Fibroblast of mammary gland (primary cell): ENCODE data around the gene PLEKHJ1.

Experiments used
- DNase-seq: peaks from one replicate; pipeline ENCODE4 v3.0.0-alpha.2; 2010; ENCODE audit warnings: low read depth
- H3K4me3 ChIP-seq: 2 replicates; pipeline ENCODE4 v1.5.1; 2011; ENCODE audit warnings: low read depth, mild to moderate bottlenecking, low read length, moderate library complexity; ENCODE audit not compliant: control insufficient read depth
- CTCF ChIP-seq: conservative IDR thresholded peaks from 2 replicates; pipeline ENCODE4 v1.5.1; 2011; ENCODE audit warnings: low read depth, low read length, inconsistent platforms; ENCODE audit not compliant: control insufficient read depth, insufficient read depth

PLEKHJ1 gene

GRCh38 chr19:2278459-2279158, 42.5 kb upstream of the PLEKHJ1 start:
- H3K4me3 ChIP-seq = no peak overlapping the region
- TF ChIP-seq CTCF = no peak
- no peak for DNase-seq

DNA sequence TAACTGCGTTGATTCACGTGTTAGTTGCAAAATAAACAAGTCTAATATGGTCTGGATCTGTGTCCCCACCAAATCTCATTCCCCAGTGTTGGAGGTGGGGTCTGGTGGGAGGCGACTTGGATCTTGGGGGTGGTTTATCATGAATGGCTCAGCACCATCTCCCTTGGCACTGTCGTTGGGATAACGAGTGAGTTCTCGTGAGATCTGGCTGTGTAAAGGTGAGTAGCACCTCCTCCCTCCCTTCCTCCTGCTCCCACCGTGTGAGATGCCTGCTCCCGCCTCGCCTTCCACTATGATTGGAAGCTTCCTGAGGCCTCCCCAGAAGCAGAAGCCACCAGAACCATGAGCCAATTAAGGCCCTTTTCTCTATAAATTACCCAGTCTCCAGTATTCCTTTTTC, 41.0 kb upstream of the PLEKHJ1 start:
- TF ChIP-seq CTCF = no peak
- DNase-seq = no peak
- H3K4me3 ChIP-seq = no peak overlapping the region

DNA sequence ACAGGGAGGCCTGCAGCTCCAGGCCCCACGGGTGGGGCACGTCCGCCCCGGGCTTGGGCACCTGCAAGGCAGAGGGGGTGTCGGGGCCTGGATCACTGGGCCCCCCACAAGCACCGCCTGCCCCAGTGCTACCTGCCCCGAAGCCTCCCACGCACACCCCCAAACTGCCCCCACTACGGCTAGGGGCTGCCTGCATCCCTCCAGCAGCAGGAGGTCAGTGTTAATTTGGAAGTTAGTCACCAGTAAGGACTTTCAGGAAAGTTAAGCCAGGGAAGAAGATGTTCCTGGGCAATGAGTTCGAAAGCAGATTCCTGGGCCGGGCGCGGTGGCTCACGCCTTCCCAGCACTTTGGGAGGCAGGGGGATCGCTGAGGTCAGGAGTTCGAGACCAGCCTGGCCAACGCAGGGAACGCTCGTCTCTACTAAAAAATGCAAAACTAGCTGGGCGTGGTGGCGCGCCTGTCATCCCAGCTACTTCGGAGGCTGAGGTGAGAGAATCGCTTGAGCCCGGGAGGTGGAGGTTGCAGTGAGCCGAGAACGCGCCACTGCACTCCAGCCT, 40.4 kb upstream of the PLEKHJ1 start:
- TF ChIP-seq CTCF = no peak
- H3K4me3 ChIP-seq = no peak overlapping the region
- DNase-seq = no peak

GRCh38 chr19:2275588-2276428, 39.7 kb upstream of the PLEKHJ1 start:
- no peak for DNase-seq
- H3K4me3 ChIP-seq = no peak overlapping the region
- TF ChIP-seq CTCF = no peak

- peak; percentile 76 for DNase-seq
- no peak overlapping the region for H3K4me3 ChIP-seq
- peak; percentile 76 for TF ChIP-seq CTCF
These were observed 38.9 kb upstream of the PLEKHJ1 start for GRCh38 chr19:2274931-2275535.

DNA sequence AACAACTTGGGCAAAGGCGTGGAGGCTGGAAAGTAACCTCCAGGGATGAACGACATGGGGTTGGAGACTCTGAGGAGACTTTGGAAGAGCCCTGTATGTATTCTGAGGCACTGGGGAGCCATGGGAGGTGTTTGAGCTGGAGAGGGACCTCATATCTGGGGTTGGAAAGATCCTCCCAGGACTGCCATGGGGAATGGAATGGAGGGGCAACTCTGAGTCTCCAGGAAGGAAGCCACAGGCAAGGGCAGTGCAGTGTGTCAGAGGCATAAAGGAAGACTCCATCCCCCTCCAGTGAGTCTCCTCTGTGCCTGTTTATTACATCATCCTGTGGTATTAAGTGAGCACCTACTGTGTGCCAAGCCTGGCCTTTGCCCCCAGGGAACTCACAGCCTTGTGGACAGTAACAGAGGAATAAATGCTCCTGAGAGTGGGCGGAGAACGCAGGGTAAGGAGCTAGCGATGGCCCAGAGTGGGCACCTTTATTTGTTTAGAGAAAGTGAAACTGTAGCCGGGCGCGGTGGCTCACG, 38.1 kb upstream of the PLEKHJ1 start:
- no peak for TF ChIP-seq CTCF
- no peak for DNase-seq
- no peak overlapping the region for H3K4me3 ChIP-seq
